WERI-Rb-1 (cell line): ENCODE measurements around the gene PTPDC1.
"Not testable (repeated sequence)": the region's sequence is repeated elsewhere in the genome, so short reads cannot be mapped to it uniquely, and the experiment has no call there.

Experiments used
- DNase-seq: peaks from one replicate; pipeline ENCODE4 v3.0.0-alpha.2; 2020
- H3K27ac ChIP-seq: fragments of 250-450 bp; sonication (Bioruptor Pico); 2 replicates; pipeline ENCODE4 v1.5.1; 2020; ENCODE audit warnings: mild to moderate bottlenecking, moderate library complexity
- H3K27me3 ChIP-seq: fragments of 250-450 bp; sonication (Bioruptor Pico); 2 replicates; pipeline ENCODE4 v1.5.1; 2021; ENCODE audit warnings: mild to moderate bottlenecking, low read depth, moderate library complexity; ENCODE audit not compliant: insufficient read depth, severe bottlenecking
- H3K36me3 ChIP-seq: fragments of 250-450 bp; sonication (Bioruptor Pico); 2 replicates; pipeline ENCODE4 v1.5.1; 2020; ENCODE audit warnings: mild to moderate bottlenecking, moderate library complexity
- H3K4me3 ChIP-seq: 2 replicates; pipeline ENCODE4 v1.5.1; 2011; ENCODE audit warnings: low read depth, mild to moderate bottlenecking, control low read depth, low read length
- H3K9me3 ChIP-seq: fragments of 250-450 bp; sonication (Bioruptor Pico); 2 replicates; pipeline ENCODE4 v1.5.1; 2021; ENCODE audit warnings: mild to moderate bottlenecking, moderate library complexity; ENCODE audit not compliant: severe bottlenecking
- CTCF ChIP-seq: IDR thresholded peaks from 2 replicates; pipeline ENCODE4 v1.5.1; 2011; ENCODE audit warnings: low read depth, mild to moderate bottlenecking, control low read depth, inconsistent platforms, low read length

Gene PTPDC1

GRCh38 chr9:94082956-94083355, 1.3 kb upstream of the PTPDC1 start:
- H3K4me3 ChIP-seq = no peak overlapping the region
- H3K27ac ChIP-seq = peak overlapping the region; percentile 38; the same call in 1 of the 2 replicates
- no peaks in the 10 kb centered on the region for H3K36me3 ChIP-seq
- H3K27me3 ChIP-seq = no peaks in the 10 kb centered on the region
- no peak for DNase-seq
- TF ChIP-seq CTCF = no peak
- H3K9me3 ChIP-seq = no peaks in the 10 kb centered on the region

DNA sequence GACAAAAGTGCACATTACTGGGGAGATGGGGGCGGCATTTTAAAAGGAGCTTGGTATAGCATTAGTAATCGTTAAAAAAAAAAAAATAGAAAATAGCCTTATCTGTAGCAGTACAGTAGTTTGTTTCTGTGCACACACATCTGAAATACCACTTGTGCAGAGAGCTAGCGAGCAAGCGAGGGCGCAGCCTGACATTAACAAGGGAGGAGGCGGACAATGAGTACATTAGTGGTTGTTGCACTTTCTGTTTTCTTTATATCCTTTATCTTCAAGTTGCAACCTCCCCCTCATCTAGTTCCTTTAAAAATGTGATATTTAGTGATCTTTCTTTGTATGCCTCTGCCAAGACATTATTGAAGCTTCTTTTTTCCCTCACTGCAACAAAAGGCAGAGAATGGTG, 880 bp upstream of the PTPDC1 start:
- no peak overlapping the region for H3K4me3 ChIP-seq
- no peak for TF ChIP-seq CTCF
- H3K27me3 ChIP-seq = no peaks in the 10 kb centered on the region
- no peaks in the 10 kb centered on the region for H3K9me3 ChIP-seq
- H3K36me3 ChIP-seq = no peaks in the 10 kb centered on the region
- no peak for DNase-seq
- no peak overlapping the region for H3K27ac ChIP-seq

- Histone ChIP-seq H3K36me3 (no peaks in the 10 kb centered on the region), H3K4me3 (no peak overlapping the region), H3K27me3 (no peaks in the 10 kb centered on the region), H3K9me3 (no peaks in the 10 kb centered on the region), H3K27ac (no peak overlapping the region)
- no peak for DNase-seq
- TF ChIP-seq CTCF = no peak
These were observed 887 bp downstream of the PTPDC1 start for GRCh38 chr9:94085062-94085639.

DNA sequence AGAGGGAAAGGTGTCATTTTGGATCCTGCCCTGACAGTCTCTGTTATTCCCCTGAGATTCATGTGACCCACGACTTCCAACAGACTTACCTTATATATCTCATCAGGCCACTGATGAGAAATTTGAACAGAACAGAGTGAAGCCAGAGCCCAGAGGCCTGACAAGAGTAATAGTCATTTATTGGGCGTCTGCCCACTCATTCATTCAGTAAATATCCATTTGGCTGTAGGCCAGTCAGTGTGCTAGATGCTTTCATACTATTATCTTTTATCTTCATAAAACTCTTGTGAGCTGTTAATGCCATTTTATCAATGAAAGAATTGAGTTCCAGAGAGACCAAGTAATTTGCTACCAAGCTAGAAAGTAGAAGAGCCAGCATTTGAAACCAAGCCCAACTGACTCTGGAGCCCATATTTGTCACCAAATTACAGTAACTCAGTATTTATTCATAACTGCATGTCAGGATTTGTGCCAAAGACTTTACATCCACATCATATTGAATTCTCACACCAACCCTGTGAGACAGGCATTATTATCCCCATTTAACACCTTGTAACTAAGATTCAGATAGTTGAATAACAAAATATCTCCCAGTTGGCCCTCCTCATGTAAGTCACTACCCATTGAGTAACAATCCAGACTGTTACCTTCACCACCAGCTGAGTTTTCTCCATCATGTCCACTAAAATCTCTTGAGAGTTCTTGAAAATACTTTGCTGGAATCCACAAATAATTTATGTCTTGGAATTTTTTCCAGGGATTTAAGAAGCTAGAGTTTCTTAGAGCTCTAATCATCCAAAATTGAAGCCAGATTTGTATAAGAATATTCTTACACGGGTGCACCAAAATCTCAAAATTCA, 2.5 kb downstream of the PTPDC1 start:
- Histone ChIP-seq H3K9me3 (no peaks in the 10 kb centered on the region), H3K36me3 (no peaks in the 10 kb centered on the region), H3K4me3 (no peak overlapping the region), H3K27me3 (no peaks in the 10 kb centered on the region), H3K27ac (no peak overlapping the region)
- DNase-seq = no peak
- TF ChIP-seq CTCF = no peak

- DNase-seq, H3K4me3 ChIP-seq, H3K27ac ChIP-seq: not testable (repeated sequence)
These were observed 10.2 kb downstream of the PTPDC1 start for GRCh38 chr9:94094219-94095145.

More at GRCh38 chr9:94094219-94095145, 10.2 kb downstream of the PTPDC1 start:
- H3K27me3 ChIP-seq, H3K9me3 ChIP-seq: not testable (repeated sequence)
- peaks cover 14% of the 10 kb centered on the region for H3K36me3 ChIP-seq
